Testis (tissue), 3 donors: ENCODE results near the gene EXOC3. TPM values are rescaled to one million over a fixed set of nuclear protein-coding genes. Genes with fewer than 3 reads are reported as not detected.

Source experiments
- DNase-seq: peaks from one replicate; pipeline ENCODE4 v3.0.0-alpha.2; 2019
- H3K27ac ChIP-seq, 2 donors: fragments of 200-600 bp; sonication (generic); one replicate each; pipeline ENCODE4 v1.5.1; 2019
- H3K27me3 ChIP-seq: fragments of 200-600 bp; sonication (generic); one replicate; pipeline ENCODE4 v1.5.1; 2019
- H3K36me3 ChIP-seq: fragments of 200-600 bp; sonication (generic); one replicate; pipeline ENCODE4 v1.5.1; 2017; ENCODE audit warnings: low read depth; ENCODE audit errors: missing control alignments
- H3K4me1 ChIP-seq: fragments of 200-600 bp; sonication (generic); one replicate; pipeline ENCODE4 v1.5.1; 2019
- H3K4me3 ChIP-seq, 2 donors: fragments of 200-600 bp; sonication (generic); one replicate each; pipeline ENCODE4 v1.5.1; 2017 to 2019
- H3K9me3 ChIP-seq: fragments of 200-600 bp; sonication (generic); one replicate; pipeline ENCODE4 v1.5.1; 2017
- CTCF ChIP-seq, 3 experiments: fragments of 450-650 bp in 2 of 3; fragments of 200-600 bp in 1 of 3; sonication (generic) in 1 of 3; IDR thresholded peaks; one replicate each; pipeline ENCODE4 v1.5.1; 2016 to 2019; ENCODE audit warnings: antibody characterized with exemption in 3 of 3, mild to moderate bottlenecking in 2 of 3, moderate library complexity in 1 of 3
- POLR2A ChIP-seq: fragments of 450-650 bp; IDR thresholded peaks from one replicate; pipeline ENCODE4 v1.6.1; 2017; ENCODE audit warnings: antibody characterized with exemption, mild to moderate bottlenecking, moderate library complexity
- WGBS, 2 donors: methylation state at CpG; one replicate each; pipeline ENCODE4 v1.1.5; 2018; 5-methylcytosine and 5-hydroxymethylcytosine counted together
- intact Hi-C: fragments of 100-400 bp; cut with DNase I; formaldehyde crosslinking; loops from one replicate; pipeline ENCODE4 v1.15.1; 2023; ENCODE audit warnings: low total_unique reads
- polyA plus RNA-seq: library from polyadenylated mRNA; stranded (reverse); fragments of 350-450 nt; fragmentation: Illumina TruSeq; extraction: RNeasy Lipid Tissue Mini Kit (QIAGEN cat#74804); gene quantifications from one replicate; pipeline ENCODE4 v1.2.3, GENCODE V29; 2014; ENCODE audit warnings: low read depth, low replicate concordance; ENCODE audit not compliant: insufficient read depth
- total RNA-seq, 2 donors: library from RNA; depleted of rRNA; stranded (reverse); fragments of >200 nt; gene quantifications; one replicate each; pipeline ENCODE4 v1.2.3, GENCODE V29; 2016

Gene EXOC3
- total and polyA plus RNA-seq, 3 donors from 2014 or later = 111 to 122 (median 120) TPM

- WGBS, 2 donors = 17 to 40% methylated on average over 3 to 37 of the region's 62 CpGs
- Histone ChIP-seq H3K27ac (peak overlapping the region; percentile 13 to 70), H3K4me1 (peaks cover 28% of the 10 kb centered on the region), H3K9me3 (no peaks in the 10 kb centered on the region), H3K36me3 (no peaks in the 10 kb centered on the region), H3K4me3 (peak overlapping the region; percentile 82 to 96), H3K27me3 (no peaks in the 10 kb centered on the region)
- intact Hi-C loops = no loop called here
- DNase-seq = no peak
- TF ChIP-seq POLR2A (no peak), CTCF (IDR thresholded peaks at IDR 0.05) (no peak)
Observed at GRCh38 chr5:443239-444151, 519 bp downstream of the EXOC3 start.

GRCh38 chr5:444226-444625, 1.2 kb downstream of the EXOC3 start:
- TF ChIP-seq CTCF (IDR thresholded peaks at IDR 0.05) (no peak), POLR2A (no peak)
- WGBS, 2 donors = 59 to 69% methylated on average over 8 of the region's 8 CpGs
- DNase-seq = no peak
- H3K27ac ChIP-seq = no peak overlapping the region
- H3K9me3 ChIP-seq = no peaks in the 10 kb centered on the region
- no peaks in the 10 kb centered on the region for H3K36me3 ChIP-seq
- intact Hi-C loops = no loop called here
- H3K27me3 ChIP-seq = no peaks in the 10 kb centered on the region
- H3K4me3 ChIP-seq = peak overlapping the region in 1 of 2 donors; percentile 82
- peaks cover 30% of the 10 kb centered on the region for H3K4me1 ChIP-seq

GRCh38 chr5:445591-445990, 2.6 kb downstream of the EXOC3 start:
- Histone ChIP-seq H3K4me1 (peaks cover 28% of the 10 kb centered on the region), H3K4me3 (no peak overlapping the region), H3K27ac (no peak overlapping the region), H3K9me3 (no peaks in the 10 kb centered on the region), H3K27me3 (no peaks in the 10 kb centered on the region), H3K36me3 (no peaks in the 10 kb centered on the region)
- intact Hi-C loops = no loop called here
- DNase-seq = no peak
- TF ChIP-seq POLR2A (no peak), CTCF (IDR thresholded peaks at IDR 0.05) (no peak)
- WGBS, 2 donors = 92 to 94% methylated on average over 10 of the region's 10 CpGs

GRCh38 chr5:446066-446882, 3.3 kb downstream of the EXOC3 start:
- peak; percentile 8 for DNase-seq
- Histone ChIP-seq H3K36me3 (no peaks in the 10 kb centered on the region), H3K4me1 (peaks cover 27% of the 10 kb centered on the region), H3K27me3 (no peaks in the 10 kb centered on the region), H3K9me3 (no peaks in the 10 kb centered on the region), H3K27ac (no peak overlapping the region), H3K4me3 (no peak overlapping the region)
- intact Hi-C loops = no loop called here
- 86 to 88% methylated on average over 13 to 19 of the region's 19 CpGs for WGBS, 2 donors
- no peak for TF ChIP-seq POLR2A
- TF ChIP-seq CTCF (IDR thresholded peaks at IDR 0.05) = no peak
